Measurements from ENCODE around the gene TLR5.
A peak's percentile ranks its signal among the peaks of the same experiment; 100 is the strongest.

TLR5 gene

GRCh38 chr1:223081181-223081994 is 61.7 kb downstream of the TLR5 start:
- ChIA-PET POLR2A (no interaction called here), CTCF (interaction anchor here (0.8 to 3.1 kb wide), 14 partner anchors 9 to 618 kb away, joined by 3 to 14 read pairs (median 4); partner anchors contain the start of gene FAM177B)
- DNase-seq (ENCODE audit: extremely low spot score) = peak; percentile 87
- TF ChIP-seq, protein P1, sequence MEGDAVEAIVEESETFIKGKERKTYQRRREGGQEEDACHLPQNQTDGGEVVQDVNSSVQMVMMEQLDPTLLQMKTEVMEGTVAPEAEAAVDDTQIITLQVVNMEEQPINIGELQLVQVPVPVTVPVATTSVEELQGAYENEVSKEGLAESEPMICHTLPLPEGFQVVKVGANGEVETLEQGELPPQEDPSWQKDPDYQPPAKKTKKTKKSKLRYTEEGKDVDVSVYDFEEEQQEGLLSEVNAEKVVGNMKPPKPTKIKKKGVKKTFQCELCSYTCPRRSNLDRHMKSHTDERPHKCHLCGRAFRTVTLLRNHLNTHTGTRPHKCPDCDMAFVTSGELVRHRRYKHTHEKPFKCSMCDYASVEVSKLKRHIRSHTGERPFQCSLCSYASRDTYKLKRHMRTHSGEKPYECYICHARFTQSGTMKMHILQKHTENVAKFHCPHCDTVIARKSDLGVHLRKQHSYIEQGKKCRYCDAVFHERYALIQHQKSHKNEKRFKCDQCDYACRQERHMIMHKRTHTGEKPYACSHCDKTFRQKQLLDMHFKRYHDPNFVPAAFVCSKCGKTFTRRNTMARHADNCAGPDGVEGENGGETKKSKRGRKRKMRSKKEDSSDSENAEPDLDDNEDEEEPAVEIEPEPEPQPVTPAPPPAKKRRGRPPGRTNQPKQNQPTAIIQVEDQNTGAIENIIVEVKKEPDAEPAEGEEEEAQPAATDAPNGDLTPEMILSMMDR (IDR thresholded peaks at IDR 0.05; ENCODE audit: control extremely low read depth, extremely low read depth, low read depth, missing control alignments) = peak; percentile 85

GRCh38 chr1:223079498-223079897 is 63.5 kb downstream of the TLR5 start:
- ChIA-PET CTCF (interaction anchor here (1.8 to 3.1 kb wide), 2 partner anchors 11 to 614 kb away, joined by 10 to 14 read pairs; no protein-coding TSS in a partner anchor), POLR2A (no interaction called here)

GRCh38 chr1:223077247-223077833 is 65.7 kb downstream of the TLR5 start:
- ChIA-PET CTCF (interaction anchor here (1.0 to 1.2 kb wide), 2 partner anchors 13 to 56 kb away, joined by 3 to 4 read pairs; no protein-coding TSS in a partner anchor), POLR2A (no interaction called here)

More at GRCh38 chr1:223079498-223079897, 63.5 kb downstream of the TLR5 start:
- TF ChIP-seq, protein P1 (IDR thresholded peaks at IDR 0.05; ENCODE audit: control extremely low read depth, extremely low read depth, low read depth, missing control alignments) = no peak
- DNase-seq (ENCODE audit: extremely low spot score) = no peak

GRCh38 chr1:223076362-223076761 is 66.7 kb downstream of the TLR5 start:
- ChIA-PET CTCF (interaction anchor here (1.0 to 1.2 kb wide), 2 partner anchors 14 to 57 kb away, joined by 3 to 4 read pairs; no protein-coding TSS in a partner anchor), POLR2A (no interaction called here)
- DNase-seq (ENCODE audit: extremely low spot score) = no peak
- TF ChIP-seq, protein P1 (IDR thresholded peaks at IDR 0.05; ENCODE audit: control extremely low read depth, extremely low read depth, low read depth, missing control alignments) = no peak

More at GRCh38 chr1:223077247-223077833, 65.7 kb downstream of the TLR5 start:
- no peak for DNase-seq (ENCODE audit: extremely low spot score)
- TF ChIP-seq, protein P1 (IDR thresholded peaks at IDR 0.05; ENCODE audit: control extremely low read depth, extremely low read depth, low read depth, missing control alignments) = no peak

GRCh38 chr1:223075834-223076233 is 67.2 kb downstream of the TLR5 start:
- CTCF ChIA-PET = interaction anchor here (1.2 kb wide), 1 partner anchor 14 kb away, joined by 3 read pairs; no protein-coding TSS in a partner anchor
- POLR2A ChIA-PET = no interaction called here
- TF ChIP-seq, protein P1 (IDR thresholded peaks at IDR 0.05; ENCODE audit: control extremely low read depth, extremely low read depth, low read depth, missing control alignments) = no peak
- DNase-seq (ENCODE audit: extremely low spot score) = no peak

DNA sequence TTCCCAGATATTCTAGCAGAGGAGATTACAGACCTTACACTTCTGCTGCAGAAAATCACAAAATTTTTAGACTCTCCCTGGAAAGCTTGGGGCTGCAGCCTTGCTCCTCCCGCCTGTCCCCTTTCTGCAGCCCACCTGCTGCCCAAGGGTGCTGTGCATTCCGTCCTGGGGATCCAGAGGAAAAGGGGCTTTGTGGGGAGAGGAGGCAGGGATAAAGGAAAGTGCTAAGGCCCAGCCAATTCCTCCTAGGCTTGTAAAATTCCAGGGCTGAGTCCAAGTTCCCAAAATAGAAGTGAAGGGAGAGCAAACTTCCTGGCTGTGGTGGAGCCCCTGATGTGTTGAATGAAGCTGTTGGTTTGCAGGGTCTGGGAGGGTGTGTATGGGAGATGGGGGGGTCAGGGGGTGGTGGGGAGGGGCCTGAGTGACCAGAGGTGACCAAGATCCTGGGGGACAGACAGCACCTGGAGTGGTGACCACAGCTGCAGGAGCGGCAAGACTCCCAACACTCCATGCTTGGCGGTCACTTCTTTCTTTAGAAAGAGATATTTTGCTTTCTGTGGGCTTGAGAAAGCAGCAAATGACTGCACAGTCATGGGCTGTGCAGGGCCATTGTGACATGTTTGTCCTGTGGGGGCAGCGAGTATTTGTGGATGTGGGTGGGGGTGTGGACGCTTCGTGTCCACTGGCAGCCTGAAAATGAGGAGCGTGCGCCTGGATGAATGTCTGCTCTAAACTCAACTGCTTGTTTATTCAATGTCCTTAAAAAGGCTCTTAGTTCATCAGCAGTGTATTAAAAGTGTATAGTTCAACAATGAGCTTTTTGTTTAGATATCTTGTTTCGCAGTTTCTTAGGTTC is 68.4 kb downstream of the TLR5 start:
- CTCF ChIA-PET = no interaction called here

More for the DNA sequence above, 68.4 kb downstream of the TLR5 start:
- no peak for DNase-seq (ENCODE audit: extremely low spot score)
- TF ChIP-seq, protein P1 (IDR thresholded peaks at IDR 0.05; ENCODE audit: control extremely low read depth, extremely low read depth, low read depth, missing control alignments) = no peak
- POLR2A ChIA-PET = no interaction called here

Measured in GM10248 (cell line).